Osteocyte (in vitro differentiated cells): ENCODE measurements around the gene DR1. TPM values are rescaled to one million over a fixed set of nuclear protein-coding genes. Genes with fewer than 3 reads are reported as not detected.

ENCODE experiments used
- DNase-seq: peaks from one replicate; pipeline ENCODE4 v3.0.0; 2021; ENCODE audit warnings: mixed read lengths; ENCODE audit not compliant: unreplicated experiment; ENCODE audit errors: extremely low spot score
- H3K27ac Mint-ChIP-seq: one replicate; pipeline ENCODE4 v1.8.0; 2021; ENCODE audit warnings: mild to moderate bottlenecking, mixed read lengths; ENCODE audit not compliant: unreplicated experiment
- H3K27me3 Mint-ChIP-seq: one replicate; pipeline ENCODE4 v1.8.0; 2021; ENCODE audit warnings: mixed read lengths; ENCODE audit not compliant: unreplicated experiment
- H3K36me3 Mint-ChIP-seq: one replicate; pipeline ENCODE4 v1.8.0; 2021; ENCODE audit warnings: mixed read lengths; ENCODE audit not compliant: unreplicated experiment
- H3K4me1 Mint-ChIP-seq: one replicate; pipeline ENCODE4 v1.8.0; 2021; ENCODE audit warnings: mixed read lengths; ENCODE audit not compliant: unreplicated experiment
- H3K4me3 Mint-ChIP-seq: one replicate; pipeline ENCODE4 v1.8.0; 2021; ENCODE audit warnings: mild to moderate bottlenecking, moderate library complexity, mixed read lengths; ENCODE audit not compliant: unreplicated experiment
- H3K9me3 Mint-ChIP-seq: one replicate; pipeline ENCODE4 v1.8.0; 2021; ENCODE audit warnings: mixed read lengths; ENCODE audit not compliant: unreplicated experiment
- total RNA-seq: library from RNA; stranded (reverse); gene quantifications from 2 replicates; pipeline ENCODE4 v1.2.1, GENCODE V29; 2021
- TF ChIP-seq, protein P1 (sequence below): fragments of 200-600 bp; sonication (generic); IDR thresholded peaks from 2 replicates; pipeline ENCODE4 v1.5.0; 2021; ENCODE audit warnings: antibody characterized with exemption, mild to moderate bottlenecking, moderate library complexity

DR1 gene
- total RNA-seq, 1 donor from 2014 or later: 60.9 TPM

DNA sequence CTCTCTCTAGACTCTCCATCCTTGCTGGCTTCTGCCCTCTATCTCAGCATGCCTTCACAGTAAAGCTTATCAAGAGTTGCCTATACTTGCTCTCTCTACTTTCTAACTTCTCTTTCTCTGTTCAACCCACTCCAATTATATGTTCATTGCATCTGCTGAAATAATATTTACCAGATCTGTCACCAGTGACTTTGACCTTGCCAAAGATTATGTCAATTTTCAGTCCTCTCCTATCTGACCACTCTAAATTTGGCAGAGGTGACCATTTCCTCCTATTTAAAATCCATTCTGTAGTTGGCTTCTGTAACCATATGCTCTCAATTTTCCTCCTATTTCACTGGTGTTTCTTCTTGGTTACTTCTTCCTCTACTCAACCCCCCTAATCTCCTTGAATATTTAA, 38.8 kb upstream of the DR1 start:
- peaks cover 3% of the 10 kb centered on the region for H3K36me3 Mint-ChIP-seq
- DNase-seq: no peak
- H3K27me3 Mint-ChIP-seq: no peaks in the 10 kb centered on the region
- H3K4me3 Mint-ChIP-seq: no peak overlapping the region
- TF ChIP-seq, protein P1, sequence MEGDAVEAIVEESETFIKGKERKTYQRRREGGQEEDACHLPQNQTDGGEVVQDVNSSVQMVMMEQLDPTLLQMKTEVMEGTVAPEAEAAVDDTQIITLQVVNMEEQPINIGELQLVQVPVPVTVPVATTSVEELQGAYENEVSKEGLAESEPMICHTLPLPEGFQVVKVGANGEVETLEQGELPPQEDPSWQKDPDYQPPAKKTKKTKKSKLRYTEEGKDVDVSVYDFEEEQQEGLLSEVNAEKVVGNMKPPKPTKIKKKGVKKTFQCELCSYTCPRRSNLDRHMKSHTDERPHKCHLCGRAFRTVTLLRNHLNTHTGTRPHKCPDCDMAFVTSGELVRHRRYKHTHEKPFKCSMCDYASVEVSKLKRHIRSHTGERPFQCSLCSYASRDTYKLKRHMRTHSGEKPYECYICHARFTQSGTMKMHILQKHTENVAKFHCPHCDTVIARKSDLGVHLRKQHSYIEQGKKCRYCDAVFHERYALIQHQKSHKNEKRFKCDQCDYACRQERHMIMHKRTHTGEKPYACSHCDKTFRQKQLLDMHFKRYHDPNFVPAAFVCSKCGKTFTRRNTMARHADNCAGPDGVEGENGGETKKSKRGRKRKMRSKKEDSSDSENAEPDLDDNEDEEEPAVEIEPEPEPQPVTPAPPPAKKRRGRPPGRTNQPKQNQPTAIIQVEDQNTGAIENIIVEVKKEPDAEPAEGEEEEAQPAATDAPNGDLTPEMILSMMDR: no peak
- no peaks in the 10 kb centered on the region for H3K4me1 Mint-ChIP-seq
- H3K9me3 Mint-ChIP-seq: no peaks in the 10 kb centered on the region
- no peak overlapping the region for H3K27ac Mint-ChIP-seq

DNA sequence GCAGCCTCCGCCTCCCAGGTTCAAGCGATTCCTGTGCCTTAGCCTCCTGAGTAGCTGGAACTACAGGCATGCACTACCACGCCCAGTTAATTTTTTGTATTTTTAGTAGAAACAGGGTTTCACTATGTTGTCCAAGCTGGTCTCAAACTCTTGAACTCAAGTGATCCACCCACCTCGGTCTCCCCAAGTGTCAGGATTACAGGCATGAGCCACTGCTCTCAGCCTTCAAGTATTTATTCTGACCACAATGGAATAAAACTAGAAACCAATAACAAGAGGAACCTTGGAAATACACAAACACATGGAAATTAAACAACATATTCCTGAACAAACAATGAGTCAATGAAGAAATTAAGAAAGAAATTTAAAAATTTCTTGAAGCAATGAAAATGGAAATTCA, 32.7 kb upstream of the DR1 start:
- Mint-ChIP-seq H3K4me1 (peaks cover 8% of the 10 kb centered on the region), H3K9me3 (no peaks in the 10 kb centered on the region), H3K4me3 (no peak overlapping the region), H3K27ac (no peak overlapping the region), H3K36me3 (peaks cover 7% of the 10 kb centered on the region), H3K27me3 (no peaks in the 10 kb centered on the region)
- no peak for DNase-seq
- TF ChIP-seq, protein P1: no peak

DNA sequence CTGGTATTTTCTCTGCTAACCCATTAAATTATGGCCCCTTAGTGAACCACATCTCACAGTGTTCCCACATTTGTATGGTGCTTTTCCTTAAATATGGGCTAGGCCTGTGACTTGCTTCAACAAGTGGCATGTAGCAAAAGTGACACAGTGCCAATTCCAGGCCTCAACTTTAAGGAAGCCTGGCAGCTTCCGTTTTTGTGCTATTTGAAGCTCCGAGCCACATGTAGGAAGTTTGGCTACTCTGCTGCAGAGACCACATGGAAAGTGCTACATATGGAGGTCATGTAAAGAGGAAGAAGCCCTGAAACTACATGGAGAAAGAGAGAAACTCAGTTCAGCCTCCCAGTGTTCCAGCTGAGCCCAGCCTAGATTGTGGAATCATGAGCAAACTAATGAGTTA, 28.5 kb upstream of the DR1 start:
- Mint-ChIP-seq H3K27ac (no peak overlapping the region), H3K4me1 (peaks cover 8% of the 10 kb centered on the region), H3K36me3 (peaks cover 9% of the 10 kb centered on the region), H3K9me3 (no peaks in the 10 kb centered on the region), H3K4me3 (no peak overlapping the region), H3K27me3 (no peaks in the 10 kb centered on the region)
- no peak for DNase-seq
- TF ChIP-seq, protein P1: no peak

DNA sequence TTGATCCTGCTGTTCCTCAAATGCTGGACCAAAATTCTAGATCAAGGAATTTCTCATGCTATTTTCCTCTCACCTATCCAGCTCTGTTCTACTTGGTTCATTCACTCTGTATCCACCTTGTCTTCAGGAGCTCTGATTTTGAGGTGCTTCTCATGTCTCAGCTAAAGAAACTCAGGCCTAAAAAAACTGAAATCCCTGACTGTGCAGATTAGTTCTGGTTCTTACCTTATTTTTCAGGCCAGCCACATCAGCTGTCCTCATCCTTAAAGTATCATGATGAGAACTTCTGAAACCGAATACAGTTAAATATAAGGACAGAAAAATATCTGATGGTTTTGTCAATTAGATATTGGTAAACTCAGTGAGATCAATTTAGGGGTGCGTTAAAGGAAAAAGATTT, 27.8 kb upstream of the DR1 start:
- Mint-ChIP-seq H3K4me1 (peaks cover 8% of the 10 kb centered on the region), H3K4me3 (no peak overlapping the region)

DNA sequence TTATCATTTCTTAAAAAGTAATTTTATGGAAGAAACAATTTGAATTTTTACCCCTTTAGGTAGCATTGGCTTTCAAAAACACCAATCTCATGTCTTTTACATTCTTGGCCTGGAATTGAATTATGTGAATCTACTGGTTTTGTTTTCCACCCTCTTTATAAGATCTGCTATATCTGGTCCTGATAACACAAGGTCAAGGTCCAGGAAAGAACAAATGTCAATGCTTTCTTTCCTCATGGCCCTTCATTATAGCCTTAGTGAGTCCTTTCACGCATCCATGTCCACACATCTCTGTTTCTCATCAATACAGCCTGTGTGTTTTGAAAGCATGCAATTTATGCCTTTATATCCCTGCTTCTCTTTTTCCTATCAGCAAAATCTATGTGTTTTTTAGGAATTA, 24.0 kb upstream of the DR1 start:
- Mint-ChIP-seq H3K4me1 (peaks cover 8% of the 10 kb centered on the region), H3K4me3 (no peak overlapping the region), H3K9me3 (no peaks in the 10 kb centered on the region), H3K36me3 (peaks cover 5% of the 10 kb centered on the region), H3K27me3 (no peaks in the 10 kb centered on the region), H3K27ac (no peak overlapping the region)
- no peak for DNase-seq
- TF ChIP-seq, protein P1: no peak

More for the DNA sequence above, 27.8 kb upstream of the DR1 start:
- H3K27me3 Mint-ChIP-seq: no peaks in the 10 kb centered on the region
- DNase-seq: no peak
- H3K36me3 Mint-ChIP-seq: peaks cover 9% of the 10 kb centered on the region
- H3K27ac Mint-ChIP-seq: no peak overlapping the region
- TF ChIP-seq, protein P1: no peak
- no peaks in the 10 kb centered on the region for H3K9me3 Mint-ChIP-seq
